Hippocampal formation (tissue), 2 donors: ENCODE results near the gene NCR2.

ENCODE experiments used
- DNase-seq, 2 donors: peaks; one replicate each; lab custom pipeline; 2025; lab: John Stamatoyannopoulos, UW

NCR2 gene

DNA sequence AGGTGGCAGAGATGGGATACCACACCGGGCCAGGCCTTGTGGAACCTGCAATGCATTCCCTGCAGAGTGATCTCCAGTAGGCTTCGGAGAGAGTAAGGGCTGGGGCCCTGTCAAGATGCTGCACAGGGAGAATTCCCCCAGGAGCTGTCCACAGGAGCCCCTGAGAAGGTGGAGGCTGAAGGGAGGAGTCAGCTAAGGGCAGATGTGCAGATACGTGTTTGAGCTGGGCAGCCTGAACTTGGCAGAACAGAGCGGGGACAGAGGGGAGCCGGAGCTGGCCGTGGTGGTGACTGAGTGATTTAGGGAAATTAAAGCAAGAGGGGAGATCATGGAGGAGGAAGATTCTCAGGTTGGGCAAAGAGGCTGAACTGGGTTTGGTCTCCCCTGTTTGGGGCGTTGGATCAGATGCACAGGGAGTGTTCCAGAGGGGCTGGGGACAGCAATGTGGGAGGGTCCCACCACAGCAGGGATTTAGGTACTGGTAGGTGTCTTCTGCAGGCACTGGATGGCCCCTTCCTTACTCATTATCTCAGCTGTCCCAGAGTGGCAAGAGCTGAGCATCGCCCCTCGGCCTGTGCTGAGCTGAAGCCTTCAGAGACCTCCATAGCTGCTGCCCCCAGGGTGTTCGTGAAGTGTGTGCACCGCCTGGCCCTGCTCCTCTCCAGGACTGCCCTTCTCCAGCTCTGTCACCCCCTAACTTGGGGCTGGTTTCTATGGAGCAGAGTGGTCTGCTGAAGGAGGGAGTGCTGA, 3.8 kb upstream of the NCR2 start:
- no peak for DNase-seq

DNA sequence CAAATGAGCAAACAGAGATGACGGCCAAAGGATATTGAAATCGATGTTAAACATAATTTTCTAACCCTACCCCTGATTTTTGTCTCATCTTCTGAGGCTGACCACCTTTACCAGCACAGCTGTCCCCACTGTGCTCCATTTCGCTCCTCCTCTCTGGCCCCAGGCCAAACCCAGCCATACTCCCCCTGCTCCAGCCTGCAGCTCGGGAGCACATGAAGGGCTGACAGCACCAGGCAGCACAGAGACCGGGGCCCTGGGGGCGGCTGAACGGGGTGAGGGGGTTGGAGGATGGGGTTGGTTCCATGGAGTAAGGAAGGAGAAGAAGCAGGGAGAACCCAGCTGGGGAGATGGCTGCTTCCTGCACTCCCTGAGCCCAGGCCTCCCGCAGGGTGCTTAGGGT, 3.2 kb upstream of the NCR2 start:
- DNase-seq = no peak

- no peak for DNase-seq
Measured at GRCh38 chr6:41332842-41333736, 2.3 kb upstream of the NCR2 start.

GRCh38 chr6:41334482-41335040, 847 bp upstream of the NCR2 start:
- no peak for DNase-seq

- no peak for DNase-seq
Measured at GRCh38 chr6:41335943-41336342, 535 bp downstream of the NCR2 start.

- DNase-seq = no peak
Measured at GRCh38 chr6:41336824-41337223, 1.4 kb downstream of the NCR2 start.

- no peak for DNase-seq
Measured at GRCh38 chr6:41337709-41338108, 2.3 kb downstream of the NCR2 start.

GRCh38 chr6:41338659-41339058, 3.3 kb downstream of the NCR2 start:
- DNase-seq = no peak

- DNase-seq = no peak
Measured at GRCh38 chr6:41341580-41341979, 6.2 kb downstream of the NCR2 start.

- DNase-seq = no peak
Measured at GRCh38 chr6:41342241-41342640, 6.8 kb downstream of the NCR2 start.

DNA sequence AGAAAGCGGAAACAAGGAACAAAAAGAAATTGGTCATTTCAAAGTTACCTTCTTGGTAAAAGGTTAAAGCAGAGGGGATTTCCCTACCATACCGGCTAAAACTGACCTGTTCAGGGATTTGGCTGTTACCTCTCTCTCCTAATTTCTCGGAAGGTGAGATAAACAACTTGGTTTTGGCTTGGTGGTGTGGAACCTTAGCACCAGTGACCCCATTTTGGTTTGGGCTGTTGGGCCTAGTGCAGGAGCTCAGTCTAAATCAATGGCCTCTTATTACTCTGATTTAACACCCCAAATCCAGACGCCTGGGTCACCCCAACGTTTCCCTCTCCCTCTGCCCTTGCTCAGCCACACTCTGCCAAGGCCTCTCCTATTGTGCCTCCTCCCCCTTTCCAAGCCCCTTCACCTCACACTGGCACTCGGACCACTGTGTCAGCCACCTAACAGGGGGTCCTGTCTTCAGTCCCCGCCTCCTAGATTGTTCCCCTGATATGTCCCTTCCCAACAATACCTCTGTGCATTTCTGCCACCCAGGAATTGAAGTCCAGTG, 8.3 kb downstream of the NCR2 start:
- no peak for DNase-seq

GRCh38 chr6:41344876-41345275, 9.5 kb downstream of the NCR2 start:
- no peak for DNase-seq

DNA sequence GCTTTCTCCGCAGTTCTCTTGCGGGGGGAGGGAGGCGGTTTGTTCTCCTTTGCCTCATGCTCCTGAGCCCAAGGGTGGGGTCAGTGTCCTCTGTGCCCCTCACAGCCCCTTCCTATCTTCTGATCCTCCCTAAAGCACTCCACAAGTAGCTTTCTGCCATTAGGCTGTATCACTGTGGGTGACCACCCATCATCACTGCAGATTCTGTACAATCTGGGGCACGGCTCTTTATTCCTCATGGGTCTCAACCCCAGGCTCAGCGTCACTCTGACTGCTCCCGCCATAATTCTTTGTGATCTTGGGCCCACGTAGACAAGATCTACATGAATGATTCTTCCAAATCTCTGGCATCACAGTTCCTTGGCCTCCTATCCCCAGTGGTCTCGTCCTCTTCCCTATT, 10.5 kb downstream of the NCR2 start:
- no peak for DNase-seq

DNA sequence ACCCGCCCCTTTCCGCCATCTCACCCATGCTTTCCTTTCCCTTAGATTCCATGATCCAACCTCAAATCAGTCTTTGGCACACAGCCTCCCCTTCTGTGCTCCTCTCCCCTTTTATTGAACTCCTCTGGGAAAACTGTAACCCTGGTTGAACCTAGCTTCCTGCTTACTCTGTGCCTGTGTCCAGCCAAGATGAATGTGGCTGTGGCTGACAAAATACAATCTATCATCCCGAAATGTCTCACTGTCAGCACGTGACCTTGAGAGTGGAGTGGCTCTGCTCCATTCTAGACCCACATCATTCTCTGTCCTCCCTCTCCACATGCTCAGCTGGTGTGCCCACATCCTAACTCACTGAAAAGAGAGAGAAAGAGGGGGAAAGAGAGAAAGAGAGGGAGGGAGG, 11.0 kb downstream of the NCR2 start:
- DNase-seq = no peak

- DNase-seq = no peak
Measured at GRCh38 chr6:41347378-41348050, 12.1 kb downstream of the NCR2 start.

DNA sequence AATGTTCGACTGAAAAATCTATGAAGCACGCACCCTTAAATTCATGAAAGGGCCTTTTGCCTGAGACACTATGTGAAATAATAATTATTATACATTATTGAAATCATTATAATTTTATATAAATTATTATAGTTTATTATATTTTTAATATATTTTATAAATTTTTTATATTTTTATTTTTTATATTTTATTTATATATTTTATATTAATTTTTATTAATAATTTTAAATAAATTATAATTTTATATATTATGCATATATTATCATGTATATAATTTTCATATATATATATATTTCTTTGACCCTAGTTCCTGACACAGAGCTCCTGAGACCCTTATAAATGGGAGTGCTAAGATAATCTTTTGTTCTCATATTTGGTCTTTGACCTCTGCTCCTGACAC, 13.5 kb downstream of the NCR2 start:
- no peak for DNase-seq

- DNase-seq = no peak
Measured at GRCh38 chr6:41352396-41352795, 17.0 kb downstream of the NCR2 start.

- DNase-seq = no peak
Measured at GRCh38 chr6:41352907-41353306, 17.5 kb downstream of the NCR2 start.

DNA sequence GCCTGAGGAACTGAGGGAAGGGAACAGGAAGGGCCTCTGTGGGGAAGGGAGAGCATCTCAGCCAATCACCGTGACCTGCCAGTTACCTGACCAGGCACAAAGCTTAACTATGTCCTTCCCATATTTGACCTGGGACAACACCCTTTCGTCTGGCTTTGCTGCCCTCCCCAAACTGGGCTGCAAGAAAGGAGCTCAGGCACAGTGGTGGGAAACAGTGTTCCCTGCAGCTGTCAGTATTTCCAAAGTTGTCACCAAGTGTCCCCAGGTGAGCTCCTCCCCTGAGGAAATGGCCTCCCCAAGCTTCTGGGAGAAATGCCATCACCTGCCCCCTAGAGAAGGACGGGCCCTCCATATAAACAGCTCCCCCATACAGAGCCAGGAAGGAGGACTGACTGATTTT, 17.9 kb downstream of the NCR2 start:
- DNase-seq = no peak

DNA sequence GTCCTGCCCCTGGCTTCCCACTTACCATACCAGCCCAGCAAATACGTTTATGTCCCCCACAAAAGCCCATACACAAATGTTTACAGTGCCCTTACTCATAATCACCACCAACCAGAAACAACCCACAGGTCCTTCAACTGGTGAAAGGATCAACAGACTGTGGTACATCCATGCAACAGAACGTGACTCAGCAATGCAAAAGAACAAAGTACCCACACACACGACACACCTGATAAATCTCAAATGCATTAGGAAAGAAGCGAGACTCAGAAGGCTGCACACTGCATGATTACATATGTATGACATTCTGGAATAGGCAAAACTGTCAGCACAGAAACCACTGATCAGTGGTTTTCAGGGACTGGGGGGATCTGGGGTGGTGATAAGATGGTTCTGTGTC, 20.5 kb downstream of the NCR2 start:
- no peak for DNase-seq

- DNase-seq = no peak
Measured at GRCh38 chr6:41356825-41357224, 21.4 kb downstream of the NCR2 start.

DNA sequence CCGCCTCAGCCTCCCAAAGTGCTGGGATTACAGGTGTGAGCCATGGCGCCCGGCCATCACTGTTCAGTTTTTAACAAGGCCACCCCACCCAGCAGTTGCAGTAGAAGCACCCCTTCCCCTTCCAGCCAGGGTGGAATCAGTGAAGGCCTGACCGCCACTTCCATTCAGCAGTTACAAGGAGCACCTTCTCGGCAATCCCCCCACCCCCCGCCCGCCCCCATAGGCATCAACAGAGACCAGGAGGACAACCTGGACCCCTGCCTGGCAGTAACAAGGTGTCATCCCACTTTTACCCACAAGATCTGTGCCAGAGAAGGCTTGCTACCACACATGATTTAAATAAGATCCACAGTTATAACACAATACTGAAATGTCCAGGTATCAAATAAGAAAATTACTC, 23.1 kb downstream of the NCR2 start:
- no peak for DNase-seq
